WTC11 (cell line): ENCODE data around the gene TMPRSS3. TPM values are rescaled to one million over a fixed set of nuclear protein-coding genes. Genes with fewer than 3 reads are reported as not detected.

Source experiments
- ATAC-seq: fragments of 200-7000 bp; cut with Tn5 transposase; 2 replicates; pipeline ENCODE4 v1.10.0; 2021; ENCODE audit warnings: mild to moderate bottlenecking, moderate library complexity
- CTCF ChIA-PET: fragments of 300-600 bp; sonication (Branson Sonifier 250); formaldehyde crosslinking; loops from one replicate; lab custom pipeline; 2021; ENCODE audit warnings: antibody characterized with exemption; lab: Charles Lee
- POLR2A ChIA-PET: fragments of 350-600 bp; sonication (Branson Sonifier 250); formaldehyde crosslinking; loops from one replicate; lab custom pipeline; 2021; ENCODE audit warnings: antibody characterized with exemption; lab: Charles Lee
- DNase-seq: peaks from one replicate; pipeline ENCODE4 v3.0.0; 2021; ENCODE audit warnings: low spot score
- H3K27ac Mint-ChIP-seq: 2 replicates; pipeline ENCODE4 v1.8.0; 2021; ENCODE audit warnings: mixed read lengths
- H3K27me3 Mint-ChIP-seq: 2 replicates; pipeline ENCODE4 v1.8.0; 2021; ENCODE audit warnings: low read depth, mild to moderate bottlenecking, moderate library complexity, mixed read lengths
- H3K36me3 Mint-ChIP-seq: 2 replicates; pipeline ENCODE4 v1.8.0; 2021; ENCODE audit warnings: mixed read lengths
- H3K4me1 Mint-ChIP-seq: 2 replicates; pipeline ENCODE4 v1.8.0; 2022; ENCODE audit warnings: mixed read lengths
- H3K4me3 Mint-ChIP-seq: 2 replicates; pipeline ENCODE4 v1.8.0; 2021; ENCODE audit warnings: mild to moderate bottlenecking, moderate library complexity, mixed read lengths
- H3K9me3 Mint-ChIP-seq: 2 replicates; pipeline ENCODE4 v1.8.0; 2021; ENCODE audit warnings: mixed read lengths
- CBFB ChIP-seq: sonication (generic); formaldehyde crosslinking; IDR thresholded peaks from 2 replicates; pipeline ENCODE4 v1.8.1; 2022; ENCODE audit warnings: mild to moderate bottlenecking, low read depth, missing genetic modification reagents
- CDX4 ChIP-seq: fragments of 250-450 bp; sonication (Bioruptor Pico); IDR thresholded peaks from 2 replicates; pipeline ENCODE4 v1.9.0; 2021; ENCODE audit warnings: moderate library complexity, mild to moderate bottlenecking, inconsistent platforms, borderline replicate concordance
- CREM ChIP-seq: sonication (generic); formaldehyde crosslinking; IDR thresholded peaks from 2 replicates; pipeline ENCODE4 v1.8.1; 2022; ENCODE audit warnings: mild to moderate bottlenecking, missing genetic modification reagents, moderate library complexity
- CTCF ChIP-seq: fragments of 200-600 bp; IDR thresholded peaks from 2 replicates; pipeline ENCODE4 v1.8.0; 2022; ENCODE audit warnings: antibody characterized with exemption
- E2F1 ChIP-seq: sonication (generic); formaldehyde crosslinking; IDR thresholded peaks from 2 replicates; pipeline ENCODE4 v1.8.0; 2022; ENCODE audit warnings: mild to moderate bottlenecking, missing genetic modification reagents
- ERG ChIP-seq: fragments of 250-450 bp; sonication (Bioruptor Pico); IDR thresholded peaks from 2 replicates; pipeline ENCODE4 v1.8.0; 2021; ENCODE audit warnings: mild to moderate bottlenecking
- ETV6 ChIP-seq: sonication (generic); formaldehyde crosslinking; IDR thresholded peaks from 2 replicates; pipeline ENCODE4 v1.8.1; 2022; ENCODE audit warnings: mild to moderate bottlenecking, missing genetic modification reagents
- FOXK1 ChIP-seq: sonication (generic); formaldehyde crosslinking; IDR thresholded peaks from 2 replicates; pipeline ENCODE4 v1.8.0; 2022; ENCODE audit warnings: mild to moderate bottlenecking, moderate library complexity, missing genetic modification reagents
- FOXP1 ChIP-seq: sonication (generic); formaldehyde crosslinking; IDR thresholded peaks from 2 replicates; pipeline ENCODE4 v1.8.0; 2022; ENCODE audit warnings: missing genetic modification reagents, mild to moderate bottlenecking, moderate library complexity, borderline replicate concordance
- HMGXB4 ChIP-seq: sonication (generic); formaldehyde crosslinking; IDR thresholded peaks from 2 replicates; pipeline ENCODE4 v1.8.1; 2023; ENCODE audit warnings: mild to moderate bottlenecking, moderate library complexity, missing genetic modification reagents
- IRF1 ChIP-seq: sonication (generic); formaldehyde crosslinking; IDR thresholded peaks from 2 replicates; pipeline ENCODE4 v1.8.0; 2023; ENCODE audit warnings: missing genetic modification reagents
- MAX ChIP-seq: sonication (generic); formaldehyde crosslinking; IDR thresholded peaks from 2 replicates; pipeline ENCODE4 v1.8.0; 2022; ENCODE audit warnings: mild to moderate bottlenecking, missing genetic modification reagents
- MYBL2 ChIP-seq: sonication (generic); formaldehyde crosslinking; IDR thresholded peaks from 2 replicates; pipeline ENCODE4 v1.8.1; 2023; ENCODE audit warnings: mild to moderate bottlenecking, moderate library complexity, missing genetic modification reagents
- RELA ChIP-seq: sonication (generic); formaldehyde crosslinking; IDR thresholded peaks from 2 replicates; pipeline ENCODE4 v1.8.1; 2022; ENCODE audit warnings: missing genetic modification reagents, mild to moderate bottlenecking, borderline replicate concordance
- SP1 ChIP-seq: sonication (generic); formaldehyde crosslinking; conservative IDR thresholded peaks from 2 replicates; pipeline ENCODE4 v1.8.1; 2022; ENCODE audit warnings: missing genetic modification reagents
- TCF7 ChIP-seq: sonication (generic); formaldehyde crosslinking; IDR thresholded peaks from 2 replicates; pipeline ENCODE4 v1.8.0; 2022; ENCODE audit warnings: mild to moderate bottlenecking, low read depth, missing genetic modification reagents, moderate library complexity
- TEAD1 ChIP-seq: sonication (generic); formaldehyde crosslinking; IDR thresholded peaks from 2 replicates; pipeline ENCODE4 v1.8.0; 2022; ENCODE audit warnings: mild to moderate bottlenecking, missing genetic modification reagents
- USF2 ChIP-seq: sonication (generic); formaldehyde crosslinking; IDR thresholded peaks from 2 replicates; pipeline ENCODE4 v1.8.1; 2023; ENCODE audit warnings: mild to moderate bottlenecking, missing genetic modification reagents, moderate library complexity
- ZSCAN18 ChIP-seq: fragments of 250-450 bp; sonication (Bioruptor Pico); IDR thresholded peaks from 2 replicates; pipeline ENCODE4 v2.1.2; 2022; ENCODE audit warnings: mild to moderate bottlenecking, moderate library complexity
- total RNA-seq: library from RNA; stranded (reverse); gene quantifications from 3 replicates; pipeline ENCODE4 v1.2.3, GENCODE V29; 2021

TMPRSS3 gene
- total RNA-seq, 1 experiment from 2014 or later = 0.39 TPM

GRCh38 chr21:42382915-42383314 is 12.9 kb downstream of the TMPRSS3 start:
- Mint-ChIP-seq H3K27me3 (peaks cover 3% of the 10 kb centered on the region; the same call in 1 of the 2 replicates), H3K27ac (no peak overlapping the region), H3K36me3 (peaks cover 5% of the 10 kb centered on the region; the same call in 1 of the 2 replicates), H3K9me3 (peaks cover 14% of the 10 kb centered on the region)
- CTCF ChIA-PET = interaction anchor here (0.6 to 3.0 kb wide), 2 partner anchors 12 to 45 kb away, joined by 3 to 24 read pairs; no protein-coding TSS in a partner anchor
- ATAC-seq = no peak
- no peak for TF ChIP-seq FOXP1
- TF ChIP-seq CREM (CRISPR knock-in tag) = no peak
- TF ChIP-seq MYBL2 (CRISPR knock-in tag) = no peak
- TF ChIP-seq CDX4 (CRISPR knock-in tag) = no peak
- no peak for TF ChIP-seq TEAD1 (CRISPR knock-in tag)
- TF ChIP-seq SP1 (CRISPR knock-in tag) = no peak
- TF ChIP-seq CBFB (CRISPR knock-in tag) = no peak
- no peak for TF ChIP-seq HMGXB4 (CRISPR knock-in tag)
- no peak for TF ChIP-seq TCF7 (CRISPR knock-in tag)
- no peak for TF ChIP-seq FOXK1 (CRISPR knock-in tag)
- TF ChIP-seq RELA (CRISPR knock-in tag) = no peak
- no peak for TF ChIP-seq ETV6
- TF ChIP-seq USF2 (CRISPR knock-in tag) = no peak
- TF ChIP-seq IRF1 (CRISPR knock-in tag) = no peak
- TF ChIP-seq MAX (CRISPR knock-in tag) = no peak
- TF ChIP-seq E2F1 = no peak
- TF ChIP-seq, all 79 proteins: peak for 0
- no peak overlapping the region for H3K4me3 Mint-ChIP-seq
- no peak for DNase-seq
- H3K4me1 Mint-ChIP-seq = peaks cover 13% of the 10 kb centered on the region
- POLR2A ChIA-PET = no interaction called here

GRCh38 chr21:42381347-42381984 is 14.4 kb downstream of the TMPRSS3 start:
- H3K4me1 Mint-ChIP-seq = peaks cover 4% of the 10 kb centered on the region
- peaks cover 3% of the 10 kb centered on the region; the same call in 1 of the 2 replicates for H3K27me3 Mint-ChIP-seq
- no peak overlapping the region for H3K4me3 Mint-ChIP-seq
- ChIA-PET POLR2A (no interaction called here), CTCF (interaction anchor here (0.6 to 3.0 kb wide), 34 partner anchors 9 to 565 kb away, joined by 3 to 35 read pairs (median 4); no protein-coding TSS in a partner anchor)
- ATAC-seq = peak; percentile 94
- H3K9me3 Mint-ChIP-seq = peaks cover 14% of the 10 kb centered on the region
- peak; percentile 15; the same call in 1 of the 2 replicates for TF ChIP-seq ERG
- peak; percentile 48; the same call in 1 of the 2 replicates for TF ChIP-seq CTCF
- TF ChIP-seq TEAD1 (CRISPR knock-in tag) = no peak
- 0 out of 2 replicates have a peak, but pooled peaks have one; percentile 27 for TF ChIP-seq ZSCAN18 (CRISPR knock-in tag)
- no peak overlapping the region for H3K27ac Mint-ChIP-seq
- peaks cover 5% of the 10 kb centered on the region; the same call in 1 of the 2 replicates for H3K36me3 Mint-ChIP-seq
- peak; percentile 55 for DNase-seq
